Endothelial cell of umbilical vein (primary cell): Measurements from ENCODE around the gene LRRC27.

Experiments used
- CTCF ChIP-seq, 2 donors: IDR thresholded peaks; 1 replicate in 1 of 2; 2 replicates in 1 of 2; pipeline ENCODE4 v1.5.1; 2011; ENCODE audit warnings: low read length in 2 of 2, mild to moderate bottlenecking in 2 of 2, moderate library complexity in 2 of 2, control low read depth in 1 of 2, inconsistent platforms in 1 of 2, low read depth in 1 of 2; ENCODE audit not compliant: insufficient read depth in 1 of 2; ENCODE audit errors: extremely low read depth in 1 of 2
- EZH2 ChIP-seq: IDR thresholded peaks from 2 replicates; pipeline ENCODE4 v1.6.1; 2012; ENCODE audit warnings: borderline replicate concordance, low read depth, mild to moderate bottlenecking, moderate library complexity, low read length, inconsistent platforms; ENCODE audit not compliant: severe bottlenecking
- GATA2 ChIP-seq: IDR thresholded peaks from 2 replicates; pipeline ENCODE4 v1.7.0; 2011; ENCODE audit warnings: low read depth, mild to moderate bottlenecking, moderate library complexity, mixed read lengths, low read length; ENCODE audit not compliant: insufficient read length, insufficient read depth
- POLR2A ChIP-seq: IDR thresholded peaks from 2 replicates; pipeline ENCODE4 v1.6.1; 2012; ENCODE audit warnings: low read depth, mild to moderate bottlenecking, control low read depth, low read length

DNA sequence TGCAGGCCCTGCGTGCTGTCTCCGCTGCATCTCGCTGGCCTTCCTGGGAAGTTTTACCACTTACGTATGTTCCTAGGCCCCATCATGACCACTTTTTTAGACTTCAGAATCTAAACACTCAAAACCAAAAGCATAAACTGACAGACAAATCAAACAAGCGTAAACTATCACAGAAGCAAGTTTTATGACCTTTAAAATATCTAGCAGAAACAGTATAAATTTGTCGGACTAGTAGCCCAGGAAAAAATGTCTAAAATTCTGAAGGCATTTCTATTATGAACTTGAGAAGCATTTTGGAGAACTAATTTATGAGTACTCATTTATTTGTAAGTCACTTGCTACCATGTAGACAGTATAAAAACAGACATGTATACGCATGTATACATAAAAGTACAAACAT is 10.6 kb downstream of the LRRC27 start:
- no peak for TF ChIP-seq CTCF (IDR thresholded peaks at IDR 0.05; ENCODE audit: extremely low read depth in 1 of 2, insufficient read depth in 1 of 2, low read depth in 1 of 2, low read length in 2 of 2)
- TF ChIP-seq POLR2A = no peak
- TF ChIP-seq GATA2 = no peak
- TF ChIP-seq EZH2 = no peak
